A673 (cell line): ENCODE results near the gene ACACA. TPM values are rescaled to one million over a fixed set of nuclear protein-coding genes. Genes with fewer than 3 reads are reported as not detected.

Source experiments
- BruUV-seq: library from RNA; stranded (reverse); fragments of 400-500 nt; replicated peaks from 2 replicates; lab custom pipeline; 2021; lab: Mats Ljungman, UMichigan
- CTCF ChIA-PET: fragments of 300-600 bp; sonication (Branson Sonifier 250); formaldehyde crosslinking; loops from one replicate; lab custom pipeline; 2022; ENCODE audit warnings: antibody characterized with exemption; lab: Charles Lee
- POLR2A ChIA-PET: fragments of 300-600 bp; sonication (Branson Sonifier 250); formaldehyde crosslinking; loops from one replicate; lab custom pipeline; 2022; ENCODE audit warnings: antibody characterized with exemption; ENCODE audit not compliant: low non-redundant PET; lab: Charles Lee
- DNase-seq: peaks from one replicate; pipeline ENCODE4 v3.0.0-alpha.2; 2015; ENCODE audit warnings: low spot score
- H3K27ac ChIP-seq: fragments of 200-600 bp; sonication (generic); 2 replicates; pipeline ENCODE4 v1.5.1; 2016; ENCODE audit warnings: mixed run types, low read depth, mild to moderate bottlenecking, mixed read lengths, antibody characterized with exemption, low read length; ENCODE audit not compliant: poor library complexity, severe bottlenecking
- H3K27me3 ChIP-seq: fragments of 200-600 bp; sonication (generic); replicated peaks from 2 replicates; pipeline ENCODE4 v1.6.1; 2017; ENCODE audit warnings: mixed run types, low read depth, mild to moderate bottlenecking, mixed read lengths, antibody characterized with exemption, low read length; ENCODE audit not compliant: insufficient read depth, poor library complexity
- H3K36me3 ChIP-seq: fragments of 200-600 bp; sonication (generic); 2 replicates; pipeline ENCODE4 v1.6.1; 2016; ENCODE audit warnings: mixed run types, mild to moderate bottlenecking, mixed read lengths, antibody characterized with exemption, low read length; ENCODE audit not compliant: insufficient read depth, poor library complexity, severe bottlenecking
- H3K4me1 ChIP-seq: fragments of 200-600 bp; sonication (generic); 2 replicates; pipeline ENCODE4 v1.6.1; 2017; ENCODE audit warnings: mixed run types, mild to moderate bottlenecking, mixed read lengths, antibody characterized with exemption, low read length; ENCODE audit not compliant: insufficient read depth, poor library complexity, severe bottlenecking
- H3K4me3 ChIP-seq: fragments of 200-600 bp; sonication (generic); 2 replicates; pipeline ENCODE4 v1.5.1; 2016; ENCODE audit warnings: low read depth, mixed run types, mild to moderate bottlenecking, mixed read lengths, low read length; ENCODE audit not compliant: poor library complexity, severe bottlenecking
- H3K9me3 ChIP-seq: fragments of 200-600 bp; sonication (generic); 2 replicates; pipeline ENCODE4 v1.6.1; 2016; ENCODE audit warnings: mixed run types, low read depth, mild to moderate bottlenecking, mixed read lengths, antibody characterized with exemption, low read length; ENCODE audit not compliant: poor library complexity, severe bottlenecking
- CTCF ChIP-seq: fragments of 300-800, 200-600 bp; sonication (generic); conservative IDR thresholded peaks from 2 replicates; pipeline ENCODE4 v1.5.1; 2017; ENCODE audit warnings: low read depth, mild to moderate bottlenecking, antibody characterized with exemption, low read length, moderate library complexity, mixed read lengths
- EZH2 ChIP-seq: fragments of 200-600 bp; sonication (generic); IDR thresholded peaks from 2 replicates; pipeline ENCODE4 v1.6.1; 2017; ENCODE audit warnings: borderline replicate concordance, low read depth, mild to moderate bottlenecking, mixed read lengths, antibody characterized with exemption, low read length; ENCODE audit not compliant: poor library complexity, severe bottlenecking
- intact Hi-C: fragments of 100-400 bp; cut with micrococcal nuclease; formaldehyde crosslinking; loops from one replicate; pipeline ENCODE4 v1.10.0; 2022; ENCODE audit not compliant: unreplicated experiment
- total RNA-seq: library from RNA; stranded (reverse); gene quantifications from 2 replicates; pipeline ENCODE4 v1.2.3, GENCODE V29; 2021

The ACACA gene
- total RNA-seq, 1 experiment from 2014 or later, result 68.3 TPM

GRCh38 chr17:37317867-37318266, 88.8 kb downstream of the ACACA start:
- Histone ChIP-seq H3K4me3 (no peak overlapping the region), H3K27ac (no peak overlapping the region), H3K4me1 (no peaks in the 10 kb centered on the region), H3K36me3 (no peaks in the 10 kb centered on the region), H3K9me3 (no peaks in the 10 kb centered on the region), H3K27me3 (no peaks in the 10 kb centered on the region)
- no peak for DNase-seq
- TF ChIP-seq CTCF (no peak), EZH2 (no peak)
- ChIA-PET POLR2A (no interaction called here), CTCF (no interaction called here)
- intact Hi-C loops, result no loop called here
- BruUV-seq, result no TSS peak

- BruUV-seq, result no TSS peak
Measured at GRCh38 chr17:37315601-37316000, 91.0 kb downstream of the ACACA start.

GRCh38 chr17:37312137-37312923, 94.3 kb downstream of the ACACA start:
- POLR2A ChIA-PET, result no interaction called here
- DNase-seq, result no peak
- CTCF ChIA-PET, result no interaction called here
- H3K4me3 ChIP-seq, result no peak overlapping the region
- H3K27me3 ChIP-seq, result no peaks in the 10 kb centered on the region
- no peaks in the 10 kb centered on the region for H3K4me1 ChIP-seq
- H3K36me3 ChIP-seq, result no peaks in the 10 kb centered on the region
- BruUV-seq, result no TSS peak
- TF ChIP-seq EZH2 (no peak), CTCF (no peak)
- H3K9me3 ChIP-seq, result no peaks in the 10 kb centered on the region
- intact Hi-C loops, result no loop called here
- no peak overlapping the region for H3K27ac ChIP-seq

More at GRCh38 chr17:37315601-37316000, 91.0 kb downstream of the ACACA start:
- TF ChIP-seq EZH2 (no peak), CTCF (no peak)
- intact Hi-C loops, result no loop called here
- Histone ChIP-seq H3K36me3 (no peaks in the 10 kb centered on the region), H3K27me3 (no peaks in the 10 kb centered on the region), H3K27ac (no peak overlapping the region), H3K9me3 (no peaks in the 10 kb centered on the region), H3K4me1 (no peaks in the 10 kb centered on the region), H3K4me3 (no peak overlapping the region)
- DNase-seq, result no peak
- POLR2A ChIA-PET, result no interaction called here
- CTCF ChIA-PET, result interaction anchor here (0.7 kb wide), 1 partner anchor 430 kb away, joined by 5 read pairs; no protein-coding TSS in a partner anchor
